Upper lobe of left lung (tissue), 4 donors: Measurements from ENCODE around the gene MRPL14.

Experiments used
- POLR2A ChIP-seq, 4 donors: fragments of 450-650 bp; IDR thresholded peaks; one replicate each; pipeline ENCODE4 v1.5.1; 2016 to 2017; ENCODE audit warnings: antibody characterized with exemption in 4 of 4, mild to moderate bottlenecking in 2 of 4
- TF ChIP-seq, protein P1 (sequence below), 6 experiments: fragments of 450-650 bp in 4 of 6; fragments of 200-600 bp in 2 of 6; sonication (generic) in 2 of 6; IDR thresholded peaks; one replicate each; pipeline ENCODE4 v1.5.1; 2016 to 2019; ENCODE audit warnings: antibody characterized with exemption in 6 of 6

DNA sequence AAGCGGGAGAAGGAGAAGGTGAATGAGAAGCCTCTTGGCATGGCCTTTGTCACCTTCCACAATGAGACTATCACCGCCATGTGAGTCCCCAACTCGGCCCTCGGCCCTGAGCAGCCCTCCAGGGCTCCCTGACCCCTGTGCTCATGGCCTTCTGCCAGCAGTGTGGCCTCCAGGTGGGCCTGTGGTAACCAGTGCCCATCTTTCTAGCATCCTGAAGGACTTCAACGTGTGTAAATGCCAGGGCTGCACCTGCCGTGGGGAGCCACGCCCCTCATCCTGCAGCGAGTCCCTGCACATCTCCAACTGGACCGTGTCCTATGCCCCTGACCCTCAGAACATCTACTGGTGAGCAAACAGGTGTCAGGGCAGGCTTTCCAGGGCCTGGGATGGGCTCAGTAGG lies 21.1 kb upstream of the MRPL14 start:
- TF ChIP-seq POLR2A (IDR thresholded peaks at IDR 0.05) = no peak
- TF ChIP-seq, protein P1, sequence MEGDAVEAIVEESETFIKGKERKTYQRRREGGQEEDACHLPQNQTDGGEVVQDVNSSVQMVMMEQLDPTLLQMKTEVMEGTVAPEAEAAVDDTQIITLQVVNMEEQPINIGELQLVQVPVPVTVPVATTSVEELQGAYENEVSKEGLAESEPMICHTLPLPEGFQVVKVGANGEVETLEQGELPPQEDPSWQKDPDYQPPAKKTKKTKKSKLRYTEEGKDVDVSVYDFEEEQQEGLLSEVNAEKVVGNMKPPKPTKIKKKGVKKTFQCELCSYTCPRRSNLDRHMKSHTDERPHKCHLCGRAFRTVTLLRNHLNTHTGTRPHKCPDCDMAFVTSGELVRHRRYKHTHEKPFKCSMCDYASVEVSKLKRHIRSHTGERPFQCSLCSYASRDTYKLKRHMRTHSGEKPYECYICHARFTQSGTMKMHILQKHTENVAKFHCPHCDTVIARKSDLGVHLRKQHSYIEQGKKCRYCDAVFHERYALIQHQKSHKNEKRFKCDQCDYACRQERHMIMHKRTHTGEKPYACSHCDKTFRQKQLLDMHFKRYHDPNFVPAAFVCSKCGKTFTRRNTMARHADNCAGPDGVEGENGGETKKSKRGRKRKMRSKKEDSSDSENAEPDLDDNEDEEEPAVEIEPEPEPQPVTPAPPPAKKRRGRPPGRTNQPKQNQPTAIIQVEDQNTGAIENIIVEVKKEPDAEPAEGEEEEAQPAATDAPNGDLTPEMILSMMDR (IDR thresholded peaks at IDR 0.05) = no peak
